Activated B cell treated with CpG ODN at 0.5 μM for 24 hours (primary cell): ENCODE data around the gene LTB4R2. TPM values are rescaled to one million over a fixed set of nuclear protein-coding genes. Genes with fewer than 3 reads are reported as not detected.
"Not testable (repeated sequence)": the region's sequence is repeated elsewhere in the genome, so short reads cannot be mapped to it uniquely, and the experiment has no call there.

Source experiments
- ATAC-seq: fragments of 200-7000 bp; cut with Tn5 transposase; one replicate; pipeline ENCODE4 v1.10.0; 2021; ENCODE audit warnings: low read depth, mild to moderate bottlenecking, moderate library complexity
- CTCF ChIA-PET: fragments of 350-600 bp; sonication (Branson Sonifier 250); formaldehyde crosslinking; loops from one replicate; lab custom pipeline; 2021; ENCODE audit warnings: antibody characterized with exemption; lab: Charles Lee
- POLR2A ChIA-PET: fragments of 350-600 bp; sonication (Branson Sonifier 250); formaldehyde crosslinking; loops from one replicate; lab custom pipeline; 2021; ENCODE audit warnings: antibody characterized with exemption; lab: Charles Lee
- DNase-seq: peaks from one replicate; pipeline ENCODE4 v3.0.0; 2022
- H3K27ac Mint-ChIP-seq: one replicate; pipeline ENCODE4 v1.8.0; 2020; ENCODE audit warnings: mixed read lengths
- H3K27me3 Mint-ChIP-seq: one replicate; pipeline ENCODE4 v1.8.0; 2021; ENCODE audit warnings: mixed read lengths
- H3K36me3 Mint-ChIP-seq: one replicate; pipeline ENCODE4 v1.8.0; 2021; ENCODE audit warnings: low read depth, mixed read lengths
- H3K4me1 Mint-ChIP-seq: one replicate; pipeline ENCODE4 v1.8.0; 2021; ENCODE audit warnings: mixed read lengths
- H3K4me3 Mint-ChIP-seq: one replicate; pipeline ENCODE4 v1.8.0; 2020; ENCODE audit warnings: mild to moderate bottlenecking, mixed read lengths
- H3K9me3 Mint-ChIP-seq: one replicate; pipeline ENCODE4 v1.8.0; 2020; ENCODE audit warnings: mixed read lengths
- intact Hi-C: fragments of 100-400 bp; cut with micrococcal nuclease; formaldehyde crosslinking; loops from one replicate; pipeline ENCODE4 v1.15.1; 2024
- total RNA-seq: library from RNA; stranded (reverse); gene quantifications from 2 replicates; pipeline ENCODE4 v1.2.3, GENCODE V29; 2022
- TF ChIP-seq, protein P1 (sequence below): fragments of 200-600 bp; IDR thresholded peaks from one replicate; pipeline ENCODE4 v1.8.0; 2022; ENCODE audit warnings: antibody characterized with exemption, mild to moderate bottlenecking

LTB4R2 gene
- total RNA-seq, 1 donor from 2014 or later: 9.1 TPM

DNA sequence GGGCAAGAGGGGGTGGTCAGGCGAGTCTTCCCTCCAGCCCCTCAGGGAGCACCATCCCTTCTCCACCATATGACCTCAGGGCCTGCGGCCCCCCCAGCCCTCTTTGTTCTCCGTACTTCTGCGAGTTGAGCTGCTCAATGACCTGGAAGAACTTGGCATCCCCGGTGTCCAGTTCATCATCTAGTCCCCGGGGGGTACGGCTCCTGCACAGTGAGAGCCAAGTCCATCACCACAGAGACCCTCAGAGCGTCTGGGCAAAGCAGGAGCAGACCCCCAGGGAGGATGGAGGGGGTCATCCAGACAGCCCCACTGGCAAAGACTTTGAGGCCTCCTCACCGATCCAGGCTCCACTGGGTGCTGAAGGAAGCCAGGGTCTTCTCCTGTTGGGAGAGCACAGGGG lies 16.0 kb downstream of the LTB4R2 start:
- ChIA-PET CTCF (interaction anchor here (13.6 kb wide), 1 partner anchor 108 kb away, joined by 353 read pairs; the partner anchor contains the start of genes CBLN3 and KHNYN), POLR2A (no interaction called here)
- no peaks in the 10 kb centered on the region for H3K9me3 Mint-ChIP-seq
- no peak overlapping the region for H3K27ac Mint-ChIP-seq
- intact Hi-C loops: no loop called here
- TF ChIP-seq, protein P1, sequence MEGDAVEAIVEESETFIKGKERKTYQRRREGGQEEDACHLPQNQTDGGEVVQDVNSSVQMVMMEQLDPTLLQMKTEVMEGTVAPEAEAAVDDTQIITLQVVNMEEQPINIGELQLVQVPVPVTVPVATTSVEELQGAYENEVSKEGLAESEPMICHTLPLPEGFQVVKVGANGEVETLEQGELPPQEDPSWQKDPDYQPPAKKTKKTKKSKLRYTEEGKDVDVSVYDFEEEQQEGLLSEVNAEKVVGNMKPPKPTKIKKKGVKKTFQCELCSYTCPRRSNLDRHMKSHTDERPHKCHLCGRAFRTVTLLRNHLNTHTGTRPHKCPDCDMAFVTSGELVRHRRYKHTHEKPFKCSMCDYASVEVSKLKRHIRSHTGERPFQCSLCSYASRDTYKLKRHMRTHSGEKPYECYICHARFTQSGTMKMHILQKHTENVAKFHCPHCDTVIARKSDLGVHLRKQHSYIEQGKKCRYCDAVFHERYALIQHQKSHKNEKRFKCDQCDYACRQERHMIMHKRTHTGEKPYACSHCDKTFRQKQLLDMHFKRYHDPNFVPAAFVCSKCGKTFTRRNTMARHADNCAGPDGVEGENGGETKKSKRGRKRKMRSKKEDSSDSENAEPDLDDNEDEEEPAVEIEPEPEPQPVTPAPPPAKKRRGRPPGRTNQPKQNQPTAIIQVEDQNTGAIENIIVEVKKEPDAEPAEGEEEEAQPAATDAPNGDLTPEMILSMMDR: no peak
- H3K4me1 Mint-ChIP-seq: peaks cover 11% of the 10 kb centered on the region
- ATAC-seq: no peak
- H3K4me3 Mint-ChIP-seq: no peak overlapping the region
- no peaks in the 10 kb centered on the region for H3K36me3 Mint-ChIP-seq
- DNase-seq: no peak
- H3K27me3 Mint-ChIP-seq: no peaks in the 10 kb centered on the region

DNA sequence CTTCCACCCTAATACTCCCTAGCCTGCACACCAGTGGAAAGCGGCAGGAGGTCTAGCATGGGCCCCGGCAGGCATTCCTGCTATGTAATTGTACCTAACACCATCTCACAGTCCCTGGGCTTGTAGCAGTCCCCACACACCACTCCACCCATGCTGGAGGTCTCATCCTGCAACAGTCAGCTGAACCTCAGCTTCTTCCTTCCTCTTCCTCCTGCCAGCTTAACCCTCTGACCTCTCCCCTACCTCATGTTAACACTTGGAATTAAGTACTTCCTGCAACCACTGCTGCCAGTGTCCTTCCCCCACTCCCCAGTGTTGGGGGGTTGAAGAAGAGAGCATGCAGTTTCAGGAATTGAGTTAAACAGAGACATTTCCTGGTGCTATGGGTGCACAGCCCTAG lies 17.4 kb downstream of the LTB4R2 start:
- H3K27me3 Mint-ChIP-seq: peaks cover 1% of the 10 kb centered on the region
- CTCF ChIA-PET: interaction anchor here (0.7 to 13.6 kb wide), 4 partner anchors 17 to 107 kb away, joined by 3 to 353 read pairs (median 3); partner anchors contain the start of genes CBLN3 and KHNYN
- intact Hi-C loops: no loop called here
- no peaks in the 10 kb centered on the region for H3K36me3 Mint-ChIP-seq
- TF ChIP-seq, protein P1: no peak
- POLR2A ChIA-PET: interaction anchor here (0.6 to 4.6 kb wide), 3 partner anchors 9 to 221 kb away, joined by 3 to 16 read pairs (median 6); no protein-coding TSS in a partner anchor
- H3K4me1 Mint-ChIP-seq: peaks cover 18% of the 10 kb centered on the region
- no peak overlapping the region for H3K27ac Mint-ChIP-seq
- H3K9me3 Mint-ChIP-seq: no peaks in the 10 kb centered on the region
- DNase-seq (no peak), ATAC-seq (no peak)
- H3K4me3 Mint-ChIP-seq: no peak overlapping the region

GRCh38 chr14:24327914-24328313 lies 18.0 kb downstream of the LTB4R2 start:
- intact Hi-C loops: loop anchor here (1.0 kb wide), 1 partner anchor 103 kb away; no protein-coding TSS in a partner anchor
- not testable (repeated sequence) for ATAC-seq, H3K9me3 Mint-ChIP-seq, H3K36me3 Mint-ChIP-seq, H3K27me3 Mint-ChIP-seq, H3K4me3 Mint-ChIP-seq, DNase-seq, H3K27ac Mint-ChIP-seq
- H3K4me1 Mint-ChIP-seq: peaks cover 23% of the 10 kb centered on the region
- CTCF ChIA-PET: interaction anchor here (1.6 to 13.6 kb wide), 2 partner anchors 33 to 106 kb away, joined by 3 to 353 read pairs; partner anchors contain the start of genes CBLN3 and KHNYN
- POLR2A ChIA-PET: interaction anchor here (1.5 to 4.6 kb wide), 2 partner anchors 10 to 104 kb away, joined by 3 to 16 read pairs; no protein-coding TSS in a partner anchor

- intact Hi-C loops: no loop called here
- CTCF ChIA-PET: interaction anchor here (1.1 to 13.6 kb wide), 3 partner anchors 31 to 105 kb away, joined by 3 to 353 read pairs (median 4); partner anchors contain the start of genes CBLN3 and KHNYN
- Mint-ChIP-seq H3K27me3 (peaks cover 7% of the 10 kb centered on the region), H3K4me3 (no peak overlapping the region), H3K4me1 (peaks cover 35% of the 10 kb centered on the region), H3K27ac (no peak overlapping the region), H3K36me3 (no peaks in the 10 kb centered on the region), H3K9me3 (no peaks in the 10 kb centered on the region)
- ATAC-seq (no peak), DNase-seq (no peak)
- TF ChIP-seq, protein P1: no peak
- POLR2A ChIA-PET: interaction anchor here (1.0 to 4.6 kb wide), 2 partner anchors 100 to 102 kb away, joined by 3 to 16 read pairs; partner anchors contain the start of genes CBLN3 and KHNYN
Observed at GRCh38 chr14:24329073-24329663, 19.2 kb downstream of the LTB4R2 start.

- ATAC-seq (no peak), DNase-seq (no peak)
- ChIA-PET CTCF (interaction anchor here (1.1 to 13.6 kb wide), 2 partner anchors 36 to 104 kb away, joined by 4 to 353 read pairs; partner anchors contain the start of genes CBLN3 and KHNYN), POLR2A (interaction anchor here (1.0 to 4.6 kb wide), 2 partner anchors 100 to 102 kb away, joined by 3 to 16 read pairs; partner anchors contain the start of genes CBLN3 and KHNYN)
- peaks cover 39% of the 10 kb centered on the region for H3K4me1 Mint-ChIP-seq
- TF ChIP-seq, protein P1: no peak
- H3K27ac Mint-ChIP-seq: no peak overlapping the region
- H3K27me3 Mint-ChIP-seq: peaks cover 8% of the 10 kb centered on the region
- H3K36me3 Mint-ChIP-seq: no peaks in the 10 kb centered on the region
- no peak overlapping the region for H3K4me3 Mint-ChIP-seq
- intact Hi-C loops: loop anchor here (5.0 to 10.0 kb wide), 3 partner anchors 32 to 775 kb away; partner anchors contain the start of genes DHRS1, NOP9, THTPA and ZFHX2
- H3K9me3 Mint-ChIP-seq: no peaks in the 10 kb centered on the region
Observed at GRCh38 chr14:24329736-24330135, 19.8 kb downstream of the LTB4R2 start.
